Ectodermal cell (in vitro differentiated cells): Measurements from ENCODE around the gene PPP2CA.

Source experiments
- H3K27ac ChIP-seq: 2 replicates; pipeline ENCODE4 v1.7.0; 2013; ENCODE audit warnings: mild to moderate bottlenecking, low read depth, low read length; ENCODE audit not compliant: insufficient read depth, poor library complexity, severe bottlenecking
- H3K27me3 ChIP-seq: 2 replicates; pipeline ENCODE4 v1.7.0; 2013; ENCODE audit warnings: mild to moderate bottlenecking, low read length; ENCODE audit not compliant: insufficient read depth, control insufficient read depth, poor library complexity, severe bottlenecking
- H3K36me3 ChIP-seq: one replicate; pipeline ENCODE4 v1.7.0; 2013; ENCODE audit warnings: low read length; ENCODE audit not compliant: control insufficient read depth, insufficient read depth
- H3K4me1 ChIP-seq: one replicate; pipeline ENCODE4 v1.7.0; 2013; ENCODE audit warnings: low read length; ENCODE audit not compliant: control insufficient read depth, insufficient read depth
- H3K4me3 ChIP-seq: 2 replicates; pipeline ENCODE4 v1.7.0; 2013; ENCODE audit warnings: low read depth, low read length, control low read depth; ENCODE audit not compliant: insufficient read depth
- H3K9me3 ChIP-seq: 2 replicates; pipeline ENCODE4 v1.7.0; 2013; ENCODE audit warnings: mild to moderate bottlenecking, low read length, moderate library complexity; ENCODE audit not compliant: control insufficient read depth
- WGBS, 2 experiments: methylation state at CpG; one replicate each; pipeline ENCODE4 v1.1.7; 2013; ENCODE audit warnings: missing lambda C conversion rate in 2 of 2; 5-methylcytosine and 5-hydroxymethylcytosine counted together

The PPP2CA gene

DNA sequence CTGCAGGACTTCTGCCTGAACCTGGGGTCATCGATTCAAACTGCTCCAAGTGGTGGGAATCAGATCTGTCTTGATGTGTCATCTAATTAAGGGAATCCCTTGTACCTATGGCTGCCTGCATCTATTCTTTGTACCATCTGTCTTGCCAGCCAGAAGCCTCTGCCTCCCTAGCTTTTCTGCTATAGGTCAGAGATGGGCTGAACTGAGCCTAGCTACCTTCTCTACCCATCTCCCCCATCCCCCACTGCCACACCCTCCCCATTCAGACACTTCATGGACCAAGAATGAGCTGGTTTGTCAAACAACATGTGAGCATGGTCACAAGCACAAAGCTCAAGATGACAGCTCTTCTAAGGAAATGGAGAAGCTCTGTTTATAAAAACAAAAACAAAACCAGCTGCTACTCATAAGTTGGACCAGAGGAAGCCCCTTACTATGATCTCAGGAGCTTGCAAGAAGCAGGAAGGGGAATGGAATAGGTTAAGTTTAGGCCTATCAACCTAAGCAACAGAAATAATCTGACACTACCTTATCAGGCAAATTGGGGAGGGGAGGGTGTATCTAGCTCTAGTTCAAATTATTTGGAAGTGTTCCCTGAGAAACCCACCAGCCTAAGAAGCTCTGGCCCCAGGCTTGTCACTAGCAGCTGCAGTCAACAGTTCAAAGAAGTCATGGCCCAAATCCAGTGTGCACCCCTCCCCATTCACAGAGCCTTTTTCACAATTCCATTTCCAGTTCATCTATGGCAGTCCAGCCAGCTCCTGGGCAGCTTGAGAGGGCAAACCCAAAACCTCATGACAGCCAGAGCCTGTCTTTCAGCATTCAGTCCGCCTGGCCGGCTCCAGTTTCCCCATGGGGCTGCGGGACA, 79.0 kb downstream of the PPP2CA start:
- no peak overlapping the region for H3K4me3 ChIP-seq
- H3K9me3 ChIP-seq: no peaks in the 10 kb centered on the region
- no peaks in the 10 kb centered on the region for H3K4me1 ChIP-seq
- H3K36me3 ChIP-seq: peaks cover 10% of the 10 kb centered on the region
- no peak overlapping the region for H3K27ac ChIP-seq
- WGBS, 2 experiments: 95% methylated on average over 4 of the region's 4 CpGs
- H3K27me3 ChIP-seq: no peaks in the 10 kb centered on the region

DNA sequence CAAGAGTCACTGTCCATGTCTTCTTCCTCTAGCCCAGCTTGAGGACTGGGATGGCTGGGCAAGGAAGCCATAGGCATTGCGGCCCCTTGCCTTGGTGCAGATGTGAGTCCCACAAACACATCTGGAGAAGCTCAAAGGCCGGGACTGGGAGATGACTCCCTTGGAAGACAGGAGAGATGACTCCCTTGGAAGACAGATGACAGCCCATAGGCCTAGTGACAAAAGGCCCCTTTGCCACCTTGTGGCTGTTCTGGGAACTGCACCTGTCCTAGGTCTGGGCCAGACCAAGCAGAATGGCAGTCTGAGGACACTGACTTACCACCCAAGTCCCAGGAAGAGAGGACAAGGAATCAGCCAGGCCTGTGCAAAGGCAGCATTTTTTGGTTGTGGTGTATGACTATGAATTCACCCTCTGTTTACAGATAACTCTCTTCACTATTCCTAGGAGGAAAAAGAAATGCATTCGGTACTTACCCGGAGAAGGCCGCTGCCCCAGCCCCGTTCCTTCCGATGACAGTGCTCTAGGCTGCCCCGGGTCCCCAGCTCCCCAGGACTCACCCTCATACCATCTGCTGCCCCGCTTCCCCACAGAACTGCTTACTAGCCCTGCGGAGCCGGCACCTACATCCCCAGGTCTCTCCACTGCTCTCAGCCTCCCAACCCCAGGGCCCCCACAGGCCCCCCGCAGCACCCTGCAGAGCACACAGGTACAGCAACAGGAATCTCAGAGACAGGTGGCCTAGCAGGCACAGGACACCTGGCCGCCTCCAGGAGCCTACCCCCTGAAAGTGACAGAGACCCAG, 79.9 kb downstream of the PPP2CA start:
- Histone ChIP-seq H3K36me3 (peaks cover 10% of the 10 kb centered on the region), H3K27ac (no peak overlapping the region), H3K4me1 (no peaks in the 10 kb centered on the region), H3K4me3 (no peak overlapping the region), H3K27me3 (no peaks in the 10 kb centered on the region), H3K9me3 (no peaks in the 10 kb centered on the region)
- 95% methylated on average over 13 of the region's 13 CpGs for WGBS, 2 experiments

DNA sequence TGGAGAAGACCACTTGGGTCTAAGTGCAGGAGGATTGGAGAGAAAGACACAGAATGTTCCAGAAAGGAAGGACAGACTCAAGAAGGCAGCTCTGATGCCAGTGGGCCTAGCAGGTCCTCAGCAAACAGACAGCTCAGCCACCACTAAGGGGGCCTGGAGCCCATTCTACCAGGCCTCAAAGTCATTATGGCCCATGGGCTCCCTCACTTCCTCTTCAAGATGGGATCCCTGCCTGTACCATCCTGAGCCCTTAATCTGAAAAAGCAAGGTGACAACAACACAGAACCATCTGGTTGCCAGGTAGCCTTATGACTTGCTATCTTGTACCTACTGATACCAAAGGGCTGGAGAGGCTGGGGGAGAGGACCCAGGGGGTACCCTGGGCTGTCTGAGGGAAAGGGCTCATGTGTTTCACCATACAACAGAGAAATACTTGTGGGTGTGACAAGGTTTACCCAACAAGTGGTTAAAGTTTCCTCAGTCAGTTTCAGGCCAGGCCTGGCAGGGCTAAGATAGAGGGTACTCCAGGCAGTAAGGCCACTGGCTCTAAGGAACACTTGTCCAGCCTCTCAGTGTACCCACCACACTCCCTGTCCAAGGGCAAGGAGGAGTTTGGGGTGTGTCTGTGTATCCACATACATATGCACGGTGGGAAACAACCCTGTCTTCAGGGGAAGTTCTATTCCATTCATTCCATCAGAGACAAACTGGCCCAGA, 80.7 kb downstream of the PPP2CA start:
- no peaks in the 10 kb centered on the region for H3K9me3 ChIP-seq
- WGBS, 2 experiments: 82 to 88% methylated on average over 1 of the region's 1 CpG
- no peak overlapping the region for H3K4me3 ChIP-seq
- H3K4me1 ChIP-seq: no peaks in the 10 kb centered on the region
- peaks cover 8% of the 10 kb centered on the region for H3K36me3 ChIP-seq
- no peak overlapping the region for H3K27ac ChIP-seq
- no peaks in the 10 kb centered on the region for H3K27me3 ChIP-seq
